Testis (tissue), 2 donors: ENCODE data around the gene HERC2.

Source experiments
- CTCF ChIP-seq, 3 experiments: fragments of 450-650 bp in 2 of 3; fragments of 200-600 bp in 1 of 3; sonication (generic) in 1 of 3; IDR thresholded peaks; one replicate each; pipeline ENCODE4 v1.5.1; 2016 to 2019; ENCODE audit warnings: antibody characterized with exemption in 3 of 3, mild to moderate bottlenecking in 2 of 3, moderate library complexity in 1 of 3
- POLR2A ChIP-seq: fragments of 450-650 bp; IDR thresholded peaks from one replicate; pipeline ENCODE4 v1.6.1; 2017; ENCODE audit warnings: antibody characterized with exemption, mild to moderate bottlenecking, moderate library complexity

GRCh38 chr15:28114114-28114455, 207.9 kb downstream of the HERC2 start:
- TF ChIP-seq POLR2A, result no peak
- no peak for TF ChIP-seq CTCF (IDR thresholded peaks at IDR 0.05)
